Measurements from ENCODE around the gene GIGYF2.
"Not testable (repeated sequence)": the region's sequence is repeated elsewhere in the genome, so short reads cannot be mapped to it uniquely, and the experiment has no call there.

The GIGYF2 gene

GRCh38 chr2:232890896-232891601, 193.9 kb downstream of the GIGYF2 start:
- in situ Hi-C loops (cut with HindIII; ENCODE audit: low sequenced_read_pairs), result no loop called here

GRCh38 chr2:232891621-232892071, 194.5 kb downstream of the GIGYF2 start:
- in situ Hi-C loops (cut with HindIII; ENCODE audit: low sequenced_read_pairs), result no loop called here

- in situ Hi-C loops (cut with HindIII; ENCODE audit: low sequenced_read_pairs), result no loop called here
These were observed 195.1 kb downstream of the GIGYF2 start for GRCh38 chr2:232892221-232892620.

- in situ Hi-C loops (cut with HindIII; ENCODE audit: low sequenced_read_pairs), result no loop called here
These were observed 195.7 kb downstream of the GIGYF2 start for GRCh38 chr2:232892843-232893242.

GRCh38 chr2:232893834-232894233, 196.7 kb downstream of the GIGYF2 start:
- in situ Hi-C loops (cut with HindIII; ENCODE audit: low sequenced_read_pairs), result no loop called here

- in situ Hi-C loops (cut with HindIII; ENCODE audit: low sequenced_read_pairs), result no loop called here
These were observed 197.1 kb downstream of the GIGYF2 start for GRCh38 chr2:232894251-232894650.

- in situ Hi-C loops (cut with HindIII; ENCODE audit: low sequenced_read_pairs), result no loop called here
These were observed 197.6 kb downstream of the GIGYF2 start for GRCh38 chr2:232894746-232895145.

GRCh38 chr2:232896111-232896510, 199.0 kb downstream of the GIGYF2 start:
- in situ Hi-C loops (cut with HindIII; ENCODE audit: low sequenced_read_pairs), result no loop called here

- in situ Hi-C loops (cut with HindIII; ENCODE audit: low sequenced_read_pairs), result no loop called here
These were observed 199.8 kb downstream of the GIGYF2 start for GRCh38 chr2:232896720-232897597.

GRCh38 chr2:232897598-232898408, 200.7 kb downstream of the GIGYF2 start:
- in situ Hi-C loops (cut with HindIII; ENCODE audit: low sequenced_read_pairs), result no loop called here

- in situ Hi-C loops (cut with HindIII; ENCODE audit: low sequenced_read_pairs), result no loop called here
These were observed 201.7 kb downstream of the GIGYF2 start for GRCh38 chr2:232898592-232899543.

GRCh38 chr2:232900811-232901735, 203.9 kb downstream of the GIGYF2 start:
- in situ Hi-C loops (cut with HindIII; ENCODE audit: low sequenced_read_pairs), result no loop called here

- in situ Hi-C loops (cut with HindIII; ENCODE audit: low sequenced_read_pairs), result no loop called here
These were observed 204.8 kb downstream of the GIGYF2 start for GRCh38 chr2:232901736-232902578.

GRCh38 chr2:232903989-232904388, 206.9 kb downstream of the GIGYF2 start:
- in situ Hi-C loops (cut with HindIII; ENCODE audit: low sequenced_read_pairs), result no loop called here

GRCh38 chr2:232906867-232907717, 210.0 kb downstream of the GIGYF2 start:
- in situ Hi-C loops (cut with HindIII; ENCODE audit: low sequenced_read_pairs), result not testable (repeated sequence)

GRCh38 chr2:232907718-232908085, 210.6 kb downstream of the GIGYF2 start:
- in situ Hi-C loops (cut with HindIII; ENCODE audit: low sequenced_read_pairs), result not testable (repeated sequence)

- in situ Hi-C loops (cut with HindIII; ENCODE audit: low sequenced_read_pairs), result no loop called here
These were observed 211.6 kb downstream of the GIGYF2 start for GRCh38 chr2:232908695-232909094.

Measured in DLD1 (cell line).